NB4 (cell line): ENCODE data around the gene PITPNC1.

Experiments used
- CTCF ChIP-seq: IDR thresholded peaks from one replicate; pipeline ENCODE4 v1.5.1; 2012; ENCODE audit warnings: low read depth, low read length
- MYC ChIP-seq: IDR thresholded peaks from 2 replicates; pipeline ENCODE4 v1.6.1; 2011; ENCODE audit warnings: low read depth, low read length

GRCh38 chr17:67353161-67353560 is 23.9 kb upstream of the PITPNC1 start:
- TF ChIP-seq CTCF, result no peak
- no peak for TF ChIP-seq MYC
